Left lung (tissue), 10 donors: Measurements from ENCODE around the gene UBE3C. TPM values are rescaled to one million over a fixed set of nuclear protein-coding genes. Genes with fewer than 3 reads are reported as not detected.

Experiments used
- ATAC-seq: fragments of 200-7000 bp; cut with Tn5 transposase; one replicate; pipeline ENCODE4 v1.9.1; 2020; ENCODE audit warnings: moderate library complexity
- DNase-seq, 4 donors: peaks; one replicate each; pipeline ENCODE4 v3.0.0-alpha.2; 2013 to 2020
- H3K27ac ChIP-seq, 2 donors: fragments of 200-600 bp; sonication (generic) in 1 of 2; one replicate each; pipeline versions ENCODE4 v1.5.0 to v1.8.0; 2020 to 2021
- H3K27me3 ChIP-seq, 2 donors: fragments of 200-600 bp; sonication (generic) in 1 of 2; one replicate each; pipeline versions ENCODE4 v1.5.0 to v1.8.0; 2020 to 2021
- H3K36me3 ChIP-seq, 2 donors: fragments of 200-600 bp; sonication (generic) in 1 of 2; one replicate each; pipeline versions ENCODE4 v1.5.0 to v1.8.0; 2020 to 2021
- H3K4me1 ChIP-seq, 2 donors: fragments of 200-600 bp; one replicate each; pipeline ENCODE4 v1.8.0; 2021
- H3K4me3 ChIP-seq, 2 donors: fragments of 200-600 bp; sonication (generic) in 1 of 2; one replicate each; pipeline versions ENCODE4 v1.5.0 to v1.8.0; 2020 to 2021; ENCODE audit warnings: mild to moderate bottlenecking in 1 of 2
- H3K9me3 ChIP-seq, 2 donors: fragments of 200-600 bp; sonication (generic) in 1 of 2; one replicate each; pipeline versions ENCODE4 v1.5.0 to v1.8.0; 2020 to 2021
- CTCF ChIP-seq, 2 donors: fragments of 200-600 bp; sonication (generic) in 1 of 2; IDR thresholded peaks; one replicate each; pipeline versions ENCODE4 v1.5.0 to v1.8.0; 2021; ENCODE audit warnings: antibody characterized with exemption in 2 of 2
- intact Hi-C, 2 donors: fragments of 100-400 bp; cut with DNase I; formaldehyde crosslinking; loops; one replicate each; pipeline versions ENCODE4 v1.11.2 to v1.14.2; 2022
- polyA plus RNA-seq, 6 donors: library from polyadenylated mRNA; unstranded; fragments of 120-200 nt; gene quantifications; one replicate each; pipeline ENCODE4 v1.2.1, GENCODE V29; 2013; ENCODE audit not compliant: insufficient read length in 6 of 6
- total RNA-seq, 2 donors: library from RNA; stranded (reverse); fragmentation: NEBNext Ultra II Directional; extraction: Animal tissue kit (Norgen Biotek cat#: 25700); gene quantifications; one replicate each; pipeline ENCODE4 v1.2.1, GENCODE V29; 2021
- donor health status: DM: no; HTN: yes; CAD: no.
- donor health status: DM: no; HTN: no; CAD: no.

Gene UBE3C
- total and polyA plus RNA-seq, 8 donors, result 38.4 to 68.9 (median 43.8) TPM

- intact Hi-C loops, result no loop called here
- no peak overlapping the region for H3K4me3 ChIP-seq
- ATAC-seq (no peak), DNase-seq (peak in 1 of 4 donors; percentile 5)
- peaks cover 0 to 99% of the 10 kb centered on the region in 2 donors for H3K36me3 ChIP-seq
- H3K27ac ChIP-seq, result no peak overlapping the region
- TF ChIP-seq CTCF (IDR thresholded peaks at IDR 0.05), result no peak
- H3K27me3 ChIP-seq, result no peaks in the 10 kb centered on the region
- H3K4me1 ChIP-seq, result no peaks in the 10 kb centered on the region
- H3K9me3 ChIP-seq, result no peaks in the 10 kb centered on the region
Measured at GRCh38 chr7:157228864-157229422, 90.2 kb downstream of the UBE3C start.

GRCh38 chr7:157233677-157234076 lies 95.0 kb downstream of the UBE3C start:
- no peaks in the 10 kb centered on the region for H3K4me1 ChIP-seq
- H3K4me3 ChIP-seq, result no peak overlapping the region
- intact Hi-C loops, result no loop called here
- peaks cover 0 to 94% of the 10 kb centered on the region in 2 donors for H3K36me3 ChIP-seq
- H3K27ac ChIP-seq, result no peak overlapping the region
- H3K9me3 ChIP-seq, result no peaks in the 10 kb centered on the region
- DNase-seq (no peak), ATAC-seq (no peak)
- no peak for TF ChIP-seq CTCF (IDR thresholded peaks at IDR 0.05)
- H3K27me3 ChIP-seq, result no peaks in the 10 kb centered on the region

- H3K4me3 ChIP-seq, result no peak overlapping the region
- H3K27me3 ChIP-seq, result no peaks in the 10 kb centered on the region
- peaks cover 0 to 91% of the 10 kb centered on the region in 2 donors for H3K36me3 ChIP-seq
- H3K9me3 ChIP-seq, result no peaks in the 10 kb centered on the region
- no peak overlapping the region for H3K27ac ChIP-seq
- no peak for TF ChIP-seq CTCF (IDR thresholded peaks at IDR 0.05)
- DNase-seq (no peak), ATAC-seq (no peak)
- intact Hi-C loops, result no loop called here
- H3K4me1 ChIP-seq, result no peaks in the 10 kb centered on the region
Measured at GRCh38 chr7:157234271-157234670, 95.5 kb downstream of the UBE3C start.

GRCh38 chr7:157235357-157236333 lies 96.9 kb downstream of the UBE3C start:
- ATAC-seq, result no peak
- Histone ChIP-seq H3K9me3 (no peaks in the 10 kb centered on the region), H3K27me3 (no peaks in the 10 kb centered on the region), H3K36me3 (peaks cover 0 to 79% of the 10 kb centered on the region in 2 donors), H3K4me3 (no peak overlapping the region), H3K27ac (no peak overlapping the region), H3K4me1 (no peaks in the 10 kb centered on the region)
- TF ChIP-seq CTCF (IDR thresholded peaks at IDR 0.05), result no peak
- no peak for DNase-seq
- intact Hi-C loops, result no loop called here

GRCh38 chr7:157238087-157238486 lies 99.4 kb downstream of the UBE3C start:
- H3K9me3 ChIP-seq, result no peaks in the 10 kb centered on the region
- H3K4me3 ChIP-seq, result no peak overlapping the region
- intact Hi-C loops, result no loop called here
- no peak for DNase-seq
- peaks cover 0 to 67% of the 10 kb centered on the region in 2 donors for H3K36me3 ChIP-seq
- peak in 1 of 2 donors; percentile 23 for TF ChIP-seq CTCF (IDR thresholded peaks at IDR 0.05)
- H3K4me1 ChIP-seq, result no peaks in the 10 kb centered on the region
- no peak overlapping the region for H3K27ac ChIP-seq
- H3K27me3 ChIP-seq, result no peaks in the 10 kb centered on the region
- peak; percentile 58 for ATAC-seq
